Measurements from ENCODE around the gene ADRA2A. TPM values are rescaled to one million over a fixed set of nuclear protein-coding genes. Genes with fewer than 3 reads are reported as not detected.

The ADRA2A gene
- total and polyA plus RNA-seq, 10 of the 15 experiments (the other 5 are each of a cell fraction or from before 2014, with no cell fraction given) = 0.08 TPM; not detected in 9

DNA sequence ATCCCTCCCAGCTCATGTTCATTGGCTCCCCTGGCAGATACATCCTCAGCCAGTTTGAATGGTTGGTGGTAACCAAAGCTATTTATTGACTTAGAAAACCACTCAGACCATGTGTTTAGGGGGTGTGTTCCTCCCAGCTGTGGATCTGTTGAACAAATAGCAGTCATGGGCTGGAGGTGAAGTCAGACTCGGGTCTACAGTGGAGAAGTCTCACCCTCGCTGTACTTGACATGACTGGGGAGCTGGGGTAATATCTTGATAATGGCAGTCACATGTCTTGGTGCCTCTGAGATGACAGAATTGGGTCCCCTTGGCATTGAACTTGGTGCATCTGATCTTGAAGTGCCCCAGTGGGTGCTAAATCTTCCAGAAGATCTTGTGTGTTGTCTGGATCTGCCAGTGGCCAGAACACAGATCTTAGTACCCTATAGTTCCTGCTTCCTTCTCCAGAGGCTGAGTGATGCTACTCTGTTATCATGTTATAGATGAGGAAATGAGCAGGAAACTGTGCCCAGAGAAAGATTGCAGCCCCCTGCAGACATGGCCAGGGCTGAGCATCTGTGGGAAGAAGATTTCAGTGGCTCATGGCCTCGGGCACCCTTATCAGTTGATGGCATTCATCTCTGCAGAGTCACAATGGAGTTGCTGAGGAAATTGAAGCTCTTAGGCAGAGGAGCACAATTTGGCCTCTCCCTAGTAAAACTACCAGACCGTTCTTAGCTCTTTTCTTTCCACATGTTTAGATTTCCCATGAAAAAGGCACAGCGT, 50.4 kb downstream of the ADRA2A start (continued):
- TF ChIP-seq, protein P1, sequence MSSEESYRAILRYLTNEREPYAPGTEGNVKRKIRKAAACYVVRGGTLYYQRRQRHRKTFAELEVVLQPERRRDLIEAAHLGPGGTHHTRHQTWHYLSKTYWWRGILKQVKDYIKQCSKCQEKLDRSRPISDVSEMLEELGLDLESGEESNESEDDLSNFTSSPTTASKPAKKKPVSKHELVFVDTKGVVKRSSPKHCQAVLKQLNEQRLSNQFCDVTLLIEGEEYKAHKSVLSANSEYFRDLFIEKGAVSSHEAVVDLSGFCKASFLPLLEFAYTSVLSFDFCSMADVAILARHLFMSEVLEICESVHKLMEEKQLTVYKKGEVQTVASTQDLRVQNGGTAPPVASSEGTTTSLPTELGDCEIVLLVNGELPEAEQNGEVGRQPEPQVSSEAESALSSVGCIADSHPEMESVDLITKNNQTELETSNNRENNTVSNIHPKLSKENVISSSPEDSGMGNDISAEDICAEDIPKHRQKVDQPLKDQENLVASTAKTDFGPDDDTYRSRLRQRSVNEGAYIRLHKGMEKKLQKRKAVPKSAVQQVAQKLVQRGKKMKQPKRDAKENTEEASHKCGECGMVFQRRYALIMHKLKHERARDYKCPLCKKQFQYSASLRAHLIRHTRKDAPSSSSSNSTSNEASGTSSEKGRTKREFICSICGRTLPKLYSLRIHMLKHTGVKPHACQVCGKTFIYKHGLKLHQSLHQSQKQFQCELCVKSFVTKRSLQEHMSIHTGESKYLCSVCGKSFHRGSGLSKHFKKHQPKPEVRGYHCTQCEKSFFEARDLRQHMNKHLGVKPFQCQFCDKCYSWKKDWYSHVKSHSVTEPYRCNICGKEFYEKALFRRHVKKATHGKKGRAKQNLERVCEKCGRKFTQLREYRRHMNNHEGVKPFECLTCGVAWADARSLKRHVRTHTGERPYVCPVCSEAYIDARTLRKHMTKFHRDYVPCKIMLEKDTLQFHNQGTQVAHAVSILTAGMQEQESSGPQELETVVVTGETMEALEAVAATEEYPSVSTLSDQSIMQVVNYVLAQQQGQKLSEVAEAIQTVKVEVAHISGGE (CRISPR knock-in tag; IDR thresholded peaks at IDR 0.05) = no peak
- TF ChIP-seq, protein P2, sequence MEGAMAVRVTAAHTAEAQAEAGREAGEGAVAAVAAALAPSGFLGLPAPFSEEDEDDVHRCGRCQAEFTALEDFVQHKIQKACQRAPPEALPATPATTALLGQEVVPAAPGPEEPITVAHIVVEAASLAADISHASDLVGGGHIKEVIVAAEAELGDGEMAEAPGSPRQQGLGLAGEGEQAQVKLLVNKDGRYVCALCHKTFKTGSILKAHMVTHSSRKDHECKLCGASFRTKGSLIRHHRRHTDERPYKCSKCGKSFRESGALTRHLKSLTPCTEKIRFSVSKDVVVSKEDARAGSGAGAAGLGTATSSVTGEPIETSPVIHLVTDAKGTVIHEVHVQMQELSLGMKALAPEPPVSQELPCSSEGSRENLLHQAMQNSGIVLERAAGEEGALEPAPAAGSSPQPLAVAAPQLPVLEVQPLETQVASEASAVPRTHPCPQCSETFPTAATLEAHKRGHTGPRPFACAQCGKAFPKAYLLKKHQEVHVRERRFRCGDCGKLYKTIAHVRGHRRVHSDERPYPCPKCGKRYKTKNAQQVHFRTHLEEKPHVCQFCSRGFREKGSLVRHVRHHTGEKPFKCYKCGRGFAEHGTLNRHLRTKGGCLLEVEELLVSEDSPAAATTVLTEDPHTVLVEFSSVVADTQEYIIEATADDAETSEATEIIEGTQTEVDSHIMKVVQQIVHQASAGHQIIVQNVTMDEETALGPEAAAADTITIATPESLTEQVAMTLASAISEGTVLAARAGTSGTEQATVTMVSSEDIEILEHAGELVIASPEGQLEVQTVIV (IDR thresholded peaks at IDR 0.05; ENCODE audit: borderline replicate concordance, partially characterized antibody) = no peak
- TF ChIP-seq PKNOX1 (IDR thresholded peaks at IDR 0.05) = no peak
- no peak for TF ChIP-seq NR2C1 (IDR thresholded peaks at IDR 0.05)
- TF ChIP-seq SRF (IDR thresholded peaks at IDR 0.05; ENCODE audit: low read depth in 2 of 2, low read length in 2 of 2) = no peak

Data from GM12878 (cell line).